ENCODE results near the gene PLXNB3. TPM values are rescaled to one million over a fixed set of nuclear protein-coding genes. Genes with fewer than 3 reads are reported as not detected.

The PLXNB3 gene
- total and polyA plus RNA-seq, 7 donors: 0.60 to 50.1 (median 11.2) TPM; not detected in 1

DNA sequence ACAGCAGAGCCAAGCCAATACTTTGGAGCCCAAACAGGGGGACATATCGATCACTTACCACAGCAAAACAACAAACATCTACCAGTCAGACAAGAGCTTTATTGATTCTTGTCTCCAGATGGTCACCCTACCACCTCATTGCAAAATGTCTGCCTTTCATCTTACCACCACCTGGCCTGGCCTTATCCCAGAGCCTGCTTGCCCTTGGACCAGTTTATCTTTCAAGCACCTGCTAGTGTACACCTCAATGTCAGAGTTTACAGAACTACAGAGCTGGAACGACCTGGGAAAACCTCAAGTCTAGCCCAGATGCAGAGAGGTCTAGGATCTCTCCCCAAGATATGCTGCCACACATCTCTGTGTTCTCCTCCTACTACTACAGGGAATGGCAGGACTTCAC lies 44.3 kb upstream of the PLXNB3 start:
- Histone ChIP-seq H3K36me3 (peaks cover 0 to 39% (median 15%) of the 10 kb centered on the region in 4 donors), H3K27ac (no peak overlapping the region), H3K27me3 (no peaks in the 10 kb centered on the region), H3K4me3 (no peak overlapping the region), H3K4me1 (peaks cover 0 to 13% (median 10%) of the 10 kb centered on the region in 4 donors), H3K9me3 (no peaks in the 10 kb centered on the region)
- no peak for TF ChIP-seq POLR2AphosphoS5 (IDR thresholded peaks at IDR 0.05)
- WGBS, 2 donors: 59 to 85% methylated on average over 2 of the region's 2 CpGs
- intact Hi-C loops (cut with DNase I): no loop called here
- no peak for DNase-seq

- Histone ChIP-seq H3K4me1 (peaks cover 0 to 44% (median 41%) of the 10 kb centered on the region in 4 donors), H3K27me3 (no peaks in the 10 kb centered on the region), H3K4me3 (peak overlapping the region; percentile 62 to 78 (median 72)), H3K27ac (peak overlapping the region; percentile 86 to 93 (median 91)), H3K36me3 (peaks cover 0 to 27% (median 15%) of the 10 kb centered on the region in 4 donors), H3K9me3 (no peaks in the 10 kb centered on the region)
- intact Hi-C loops (cut with DNase I): loop anchor here (2.0 kb wide), 1 partner anchor 14 kb away; no protein-coding TSS in a partner anchor
- DNase-seq: no peak
- WGBS, 2 donors: 21 to 30% methylated on average over 12 of the region's 12 CpGs
- peak in 1 of 4 donors; percentile 37 for TF ChIP-seq EP300 (IDR thresholded peaks at IDR 0.05)
- TF ChIP-seq POLR2A (IDR thresholded peaks at IDR 0.05): no peak
These were observed 41.2 kb upstream of the PLXNB3 start for GRCh38 chrX:153722704-153723350.

DNA sequence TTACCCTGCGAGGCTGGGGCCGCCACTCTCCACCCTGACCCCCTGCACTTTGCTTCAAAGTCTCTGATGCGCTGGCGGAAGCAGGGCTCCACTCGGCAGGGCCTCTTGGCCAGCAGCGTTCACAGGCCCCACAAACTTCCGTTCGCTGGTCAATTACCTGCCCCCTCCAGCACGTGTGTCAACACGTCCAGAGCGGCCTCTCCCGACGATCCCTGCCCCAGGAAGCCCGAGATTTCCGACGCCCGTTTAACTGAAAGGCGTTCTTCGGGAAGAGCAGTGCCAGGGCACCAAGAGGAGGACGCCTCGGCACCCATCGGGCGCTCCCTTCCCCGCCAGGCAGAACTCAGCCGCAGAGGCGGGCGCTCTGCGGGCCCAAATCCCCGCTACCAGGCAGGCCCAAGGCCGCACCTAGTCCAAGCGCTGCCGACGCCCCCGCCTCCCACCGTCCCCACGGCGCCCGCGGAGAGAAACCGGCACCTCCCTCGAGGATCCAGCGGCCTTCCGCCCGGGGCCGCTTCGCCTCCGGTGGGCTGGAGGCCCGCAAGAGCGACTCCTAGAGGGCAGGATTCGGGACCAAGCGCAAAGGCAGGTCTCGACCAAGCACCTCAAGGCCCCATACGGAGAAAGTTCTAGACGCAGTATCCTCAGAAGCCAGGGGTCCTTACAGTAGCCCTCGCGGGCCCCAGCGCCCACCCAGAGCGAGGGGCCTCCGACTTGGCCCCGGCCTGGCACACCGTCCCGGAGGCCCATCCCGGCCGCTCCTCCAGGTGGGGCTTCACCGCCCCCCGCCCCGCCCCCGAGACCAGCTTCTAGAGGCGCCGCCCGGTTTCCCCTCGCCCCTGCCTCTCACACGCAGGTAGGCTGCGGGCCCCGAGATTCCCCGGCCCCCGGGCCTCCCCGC lies 40.4 kb upstream of the PLXNB3 start:
- Histone ChIP-seq H3K27ac (peak overlapping the region; percentile 86 to 93 (median 91)), H3K27me3 (no peaks in the 10 kb centered on the region), H3K4me1 (peaks cover 0 to 52% (median 49%) of the 10 kb centered on the region in 4 donors), H3K36me3 (peaks cover 0 to 24% (median 15%) of the 10 kb centered on the region in 4 donors), H3K4me3 (peak overlapping the region; percentile 62 to 78 (median 72)), H3K9me3 (no peaks in the 10 kb centered on the region)
- intact Hi-C loops (cut with DNase I): loop anchor here (2.0 kb wide), 1 partner anchor 15 kb away; no protein-coding TSS in a partner anchor
- DNase-seq: no peak
- 0 to 1% methylated on average over 78 of the region's 78 CpGs for WGBS, 2 donors
- TF ChIP-seq POLR2AphosphoS5 (IDR thresholded peaks at IDR 0.05) (peak in 1 of 4 donors; percentile 6), EP300 (IDR thresholded peaks at IDR 0.05) (no peak), POLR2A (IDR thresholded peaks at IDR 0.05) (no peak), CTCF (IDR thresholded peaks at IDR 0.05) (peak in 1 of 4 experiments; percentile 17)

- no peaks in the 10 kb centered on the region for H3K27me3 ChIP-seq
- WGBS, 2 donors: 1% methylated on average over 78 to 88 of the region's 88 CpGs
- no peaks in the 10 kb centered on the region for H3K9me3 ChIP-seq
- TF ChIP-seq CTCF (IDR thresholded peaks at IDR 0.05) (no peak), POLR2A (IDR thresholded peaks at IDR 0.05) (peak; percentile 79 to 86), POLR2AphosphoS5 (IDR thresholded peaks at IDR 0.05) (peak; percentile 93 to 97 (median 94))
- H3K36me3 ChIP-seq: peaks cover 0 to 16% (median 13%) of the 10 kb centered on the region in 4 donors
- peak; percentile 95 for DNase-seq
- intact Hi-C loops (cut with DNase I): no loop called here
- H3K4me1 ChIP-seq: peaks cover 0 to 60% (median 55%) of the 10 kb centered on the region in 4 donors
- H3K27ac ChIP-seq: peak within 1 kb of the TSS; percentile 86 to 93 (median 91)
- peak within 1 kb of the TSS; percentile 62 to 78 (median 72) for H3K4me3 ChIP-seq
These were observed 39.6 kb upstream of the PLXNB3 start, which contains the start of the genes ABCD1 and BCAP31 for GRCh38 chrX:153724252-153725038. ABCD1 (plus strand) TSS chrX:153724856; CDS start chrX:153725267, 411 bp downstream. BCAP31 (minus strand) TSS chrX:153724387; CDS start chrX:153723244, 1,143 bp downstream.
